HG03342 (cell line): Measurements from ENCODE around the gene RPL4.
"Not testable (repeated sequence)": the region's sequence is repeated elsewhere in the genome, so short reads cannot be mapped to it uniquely, and the experiment has no call there.

Experiments used
- ATAC-seq: cut with Tn5 transposase; IDR thresholded peaks from one replicate; pipeline ENCODE4 v1.9.1; 2021; ENCODE audit warnings: mild to moderate bottlenecking, moderate library complexity; ENCODE audit not compliant: unreplicated experiment

Gene RPL4

DNA sequence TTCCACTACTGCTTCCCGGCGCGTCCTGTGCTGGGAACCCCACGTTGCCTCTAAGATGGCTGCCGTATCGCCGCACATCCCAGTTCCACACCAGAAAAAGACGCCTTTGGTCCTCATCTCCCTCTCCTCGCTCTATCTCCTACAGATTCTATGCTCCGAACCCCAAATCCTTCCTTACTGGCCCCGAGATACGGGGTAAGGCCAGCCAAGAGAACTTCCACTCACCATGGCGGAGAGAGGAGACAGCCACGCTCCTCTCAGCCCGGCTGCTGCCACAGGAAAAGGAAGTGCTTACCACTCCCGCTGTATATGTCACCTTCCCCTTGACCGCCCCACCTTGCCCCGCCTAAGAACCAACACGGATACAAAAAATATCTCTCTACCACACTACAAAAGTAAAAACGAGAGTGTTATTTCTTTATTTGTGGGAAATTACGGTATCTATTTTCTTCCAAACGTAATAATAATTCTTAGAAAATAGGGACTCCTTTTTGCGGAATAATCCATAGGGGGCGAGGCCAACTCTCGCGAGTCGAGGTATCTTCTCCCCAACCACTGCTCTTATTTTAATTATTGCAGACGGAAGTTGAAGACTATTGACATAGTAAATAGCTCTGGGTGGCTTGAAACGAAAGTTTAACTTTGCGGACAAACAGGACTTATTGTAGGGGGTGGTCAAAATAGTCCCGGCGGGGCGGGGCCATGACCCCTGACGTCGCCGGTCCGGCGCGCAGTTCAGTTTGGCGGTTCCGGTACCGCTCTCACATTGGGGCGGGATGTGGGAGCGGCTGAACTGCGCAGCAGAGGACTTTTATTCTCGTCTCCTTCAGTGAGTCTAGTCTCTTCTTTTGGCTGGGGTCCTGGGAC is at the start of gene RPL4, which contains the start of gene ZWILCH:
TSS of gene RPL4 (minus strand) at position 293 of the 867 bp plus-strand sequence. CDS start at position 228, 65 bp downstream.
TSS of gene ZWILCH (plus strand) at position 764 of the 867 bp plus-strand sequence. CDS start at position 777, 13 bp downstream.
- ATAC-seq = peak; percentile 78

DNA sequence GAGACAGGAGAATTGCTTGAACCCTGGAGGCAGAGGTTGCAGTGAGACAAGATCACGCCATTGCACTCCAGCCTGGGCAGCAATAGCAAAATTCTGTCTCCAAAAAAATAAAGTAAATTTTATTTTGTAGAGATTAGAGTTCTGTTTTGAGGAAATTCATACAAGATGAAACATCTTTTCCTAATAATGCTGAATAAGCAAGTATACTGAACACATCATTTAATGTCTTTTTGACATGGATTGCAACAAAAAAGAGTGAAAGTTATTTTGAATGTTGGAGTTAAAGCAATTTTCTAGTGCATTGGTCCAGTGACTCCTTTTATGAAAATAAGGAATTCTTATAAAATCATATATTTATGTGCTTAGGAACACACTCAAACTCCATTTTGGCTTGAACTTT is 40.6 kb upstream of the RPL4 start:
- ATAC-seq = no peak

DNA sequence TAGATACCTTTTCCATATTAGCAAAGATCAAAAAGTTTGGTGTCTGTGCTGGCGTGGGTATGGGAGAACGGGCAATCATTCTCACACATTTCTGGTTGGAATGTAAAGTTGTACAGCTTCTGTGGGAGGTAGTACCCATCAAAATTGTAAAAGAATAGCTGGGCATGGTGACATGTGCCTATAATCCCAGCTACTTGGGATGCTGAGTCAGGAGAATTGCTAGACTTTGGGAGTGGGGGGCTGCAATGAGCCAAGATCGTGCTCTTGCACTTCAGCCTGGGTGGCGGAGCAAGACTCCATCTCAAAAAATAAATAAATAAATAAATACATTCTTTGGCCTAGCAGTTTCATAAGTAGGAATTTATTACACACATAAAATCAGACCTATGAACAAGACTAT is 38.2 kb upstream of the RPL4 start:
- no peak for ATAC-seq

DNA sequence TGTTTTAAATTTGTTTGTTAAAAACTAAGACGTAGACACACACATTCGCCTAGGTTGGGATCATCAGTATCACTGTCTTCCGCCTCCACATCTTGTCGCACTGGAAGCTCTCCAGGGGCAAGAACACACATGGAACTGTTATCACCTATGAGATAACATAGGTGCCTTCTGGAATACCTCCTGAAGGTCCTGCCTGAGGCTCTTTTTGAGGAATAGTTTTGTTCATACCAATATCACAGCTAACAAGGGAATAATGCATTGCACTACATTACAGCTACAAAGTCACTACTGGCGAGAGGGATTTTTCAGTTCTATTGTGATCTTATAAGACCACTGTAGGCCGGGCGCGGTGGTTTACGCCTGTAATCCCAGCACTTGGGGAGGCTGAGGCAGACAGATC is 30.4 kb upstream of the RPL4 start:
- no peak for ATAC-seq

DNA sequence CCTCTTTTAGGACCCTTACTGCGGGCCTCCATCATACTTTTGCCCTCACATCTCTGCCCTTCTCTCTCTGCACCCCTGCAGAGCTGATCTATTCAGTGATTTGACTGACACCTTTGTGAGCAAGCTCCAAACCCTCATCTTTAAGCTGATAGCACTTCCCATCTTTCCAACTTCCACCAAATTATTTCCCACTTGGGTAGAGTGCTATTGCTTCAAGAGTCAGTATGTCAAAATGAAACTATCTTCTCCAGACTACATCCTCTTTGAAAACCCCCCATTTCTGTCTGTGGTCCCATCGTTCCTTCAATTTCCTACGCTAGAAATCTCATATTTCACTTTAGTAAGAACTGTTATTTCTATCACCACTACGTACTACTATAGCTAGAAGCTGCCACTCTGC is 20.2 kb upstream of the RPL4 start:
- no peak for ATAC-seq

DNA sequence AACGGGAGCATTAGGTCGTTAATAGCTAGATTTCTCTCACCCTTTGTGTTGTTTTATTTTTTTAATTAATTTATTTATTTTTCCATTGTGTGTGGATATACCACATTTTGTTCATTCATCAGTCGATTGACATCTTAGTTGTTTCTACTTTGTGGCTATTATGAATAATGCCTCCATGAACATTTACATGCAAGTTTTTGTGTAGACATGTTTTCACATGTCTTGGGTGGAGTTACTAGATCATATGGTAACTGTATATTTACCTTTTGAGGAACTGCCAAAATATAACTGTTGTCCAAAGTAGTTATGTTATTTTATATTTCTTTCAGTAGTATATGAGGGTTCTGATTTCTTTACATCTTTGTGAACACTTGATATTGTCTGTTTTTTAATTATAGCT is 19.3 kb upstream of the RPL4 start:
- no peak for ATAC-seq

DNA sequence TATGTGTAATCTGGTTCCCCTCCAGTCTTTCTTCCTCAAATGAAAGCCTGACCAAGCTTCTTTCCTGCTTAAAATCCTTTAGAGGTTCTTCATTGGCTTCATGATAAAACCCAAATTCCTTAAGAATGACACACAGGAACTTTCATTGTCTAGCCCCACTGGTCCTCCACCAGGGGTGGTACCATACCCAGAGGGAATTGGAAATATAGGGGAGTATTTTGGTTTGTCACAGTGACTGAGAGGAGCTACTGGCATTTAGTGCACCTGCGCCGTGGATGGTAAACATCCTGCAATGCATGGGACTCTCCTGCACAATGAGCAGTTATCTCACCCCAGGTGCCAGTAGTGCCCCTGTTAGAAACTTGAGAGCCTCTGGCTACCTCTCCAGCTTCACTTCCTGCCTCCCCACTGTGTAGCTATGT is 11.3 kb upstream of the RPL4 start:
- ATAC-seq = no peak

DNA sequence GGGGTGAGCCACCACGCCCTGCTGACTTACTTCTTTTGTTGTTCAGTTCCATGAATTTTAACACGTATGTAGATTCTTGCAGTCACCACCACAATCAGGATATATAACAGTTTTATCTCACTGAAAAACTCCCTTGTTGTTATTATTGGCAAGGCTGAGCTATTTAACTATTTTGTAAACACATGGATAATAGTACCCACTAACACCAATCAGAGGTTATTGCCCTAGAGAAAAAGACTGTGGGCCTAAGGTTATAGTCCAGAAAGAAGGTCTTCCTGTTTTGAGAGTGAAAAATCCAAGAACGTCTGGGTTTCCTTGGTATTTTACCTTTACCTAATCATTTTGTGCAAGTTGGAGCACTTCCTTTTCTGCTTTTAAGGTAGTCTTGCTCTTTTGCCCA is 9.9 kb upstream of the RPL4 start:
- ATAC-seq = no peak

DNA sequence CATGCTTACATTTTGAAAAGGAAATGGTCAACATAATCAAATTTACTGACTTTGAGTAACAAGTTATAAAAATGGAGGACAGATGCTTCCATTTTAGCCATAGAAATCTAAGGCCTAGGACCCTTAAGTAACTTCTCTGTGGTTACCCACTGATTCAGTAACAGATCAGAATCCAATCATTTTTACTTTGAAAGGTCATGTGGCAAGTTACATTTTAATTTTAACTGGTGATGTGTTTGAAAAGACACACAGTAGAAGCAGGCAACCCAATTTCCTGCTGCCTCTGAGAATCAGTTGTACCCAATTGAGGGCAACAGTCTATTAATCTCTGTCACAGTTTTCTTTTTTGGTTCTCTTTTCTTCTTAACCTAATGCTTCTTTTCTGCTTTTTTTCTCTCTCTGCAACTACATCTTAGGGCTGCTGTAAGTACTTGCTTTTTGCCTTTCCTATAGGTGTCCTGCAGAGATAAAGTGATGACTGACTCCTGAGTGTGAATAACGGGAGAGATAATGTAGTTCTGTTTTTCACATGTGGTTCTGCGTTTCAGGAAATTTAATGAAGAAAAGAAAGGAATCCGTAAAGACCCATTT is 3.7 kb upstream of the RPL4 start:
- ATAC-seq = no peak

DNA sequence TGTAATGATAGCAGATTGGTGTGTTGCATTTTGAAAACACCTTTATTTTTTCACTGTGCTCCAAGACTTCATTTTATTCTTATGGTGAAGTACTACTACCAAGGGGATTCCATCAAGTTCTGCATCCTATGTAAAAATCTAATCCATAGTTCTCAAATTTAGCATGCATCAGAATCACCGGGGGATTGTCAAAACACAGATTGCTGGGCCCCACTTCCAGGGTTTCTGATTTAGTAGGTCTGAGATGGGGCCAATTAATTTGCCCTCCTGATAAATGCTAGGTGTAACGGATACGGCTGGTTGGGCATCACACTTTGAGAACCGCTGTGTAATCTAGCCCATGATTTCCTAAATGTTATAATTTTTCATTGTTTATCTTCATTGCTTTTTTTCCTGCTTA is 1.2 kb upstream of the RPL4 start:
- ATAC-seq = no peak

DNA sequence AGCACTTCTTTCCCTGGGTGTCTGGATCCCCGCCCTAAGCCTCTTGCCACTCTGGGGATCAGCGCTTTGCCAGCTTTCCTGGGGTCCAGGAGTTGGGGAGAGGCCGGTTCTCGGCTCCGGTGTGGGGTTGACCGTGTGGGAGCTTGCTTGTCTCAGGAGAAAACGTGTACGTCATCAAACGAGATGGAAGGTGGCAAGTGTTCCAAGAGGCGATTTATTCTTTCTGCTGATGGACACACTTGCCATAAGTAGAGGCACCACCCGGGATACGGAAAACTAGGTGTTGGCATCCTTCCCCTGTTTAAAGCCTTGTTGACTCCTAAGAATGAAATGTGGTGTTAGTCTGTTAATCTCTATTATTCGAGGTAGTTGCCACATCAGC is 766 bp upstream of the RPL4 start:
- ATAC-seq = no peak

DNA sequence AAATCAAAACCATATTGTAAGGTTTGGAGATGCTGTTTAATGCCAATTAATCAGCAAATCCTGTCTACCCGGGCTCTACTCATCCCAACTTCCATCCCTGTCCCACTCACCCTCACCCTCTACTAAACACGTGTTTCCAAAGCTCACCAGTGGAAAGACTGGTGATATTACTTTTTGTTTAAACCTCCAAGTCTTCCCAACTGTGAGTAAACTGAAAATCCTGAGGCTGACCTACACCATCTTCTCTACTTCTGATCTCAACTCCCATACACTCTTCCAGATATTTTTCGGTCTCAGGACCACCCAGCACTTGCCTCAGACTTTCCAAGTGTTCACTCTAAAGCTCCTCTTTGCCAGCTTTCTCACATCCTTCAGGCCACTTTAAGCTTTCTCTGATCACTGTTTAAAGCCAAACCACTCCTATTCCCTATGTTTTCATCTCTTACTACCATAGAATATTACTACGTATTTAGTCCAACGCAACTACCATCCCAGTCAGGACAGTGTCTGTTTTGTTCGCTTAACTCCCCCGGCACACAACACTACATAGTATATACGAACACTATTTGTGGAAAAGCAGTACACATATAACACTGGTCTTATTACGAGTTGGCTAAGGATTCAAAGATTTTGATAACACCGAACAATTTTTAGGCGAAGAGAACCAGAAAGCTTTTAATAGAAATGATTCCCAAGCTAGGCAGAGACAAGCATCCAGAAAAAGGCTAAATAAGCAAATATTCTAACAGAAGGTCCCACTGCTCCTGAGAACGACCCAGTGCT is 684 bp downstream of the RPL4 start:
- no peak for ATAC-seq

DNA sequence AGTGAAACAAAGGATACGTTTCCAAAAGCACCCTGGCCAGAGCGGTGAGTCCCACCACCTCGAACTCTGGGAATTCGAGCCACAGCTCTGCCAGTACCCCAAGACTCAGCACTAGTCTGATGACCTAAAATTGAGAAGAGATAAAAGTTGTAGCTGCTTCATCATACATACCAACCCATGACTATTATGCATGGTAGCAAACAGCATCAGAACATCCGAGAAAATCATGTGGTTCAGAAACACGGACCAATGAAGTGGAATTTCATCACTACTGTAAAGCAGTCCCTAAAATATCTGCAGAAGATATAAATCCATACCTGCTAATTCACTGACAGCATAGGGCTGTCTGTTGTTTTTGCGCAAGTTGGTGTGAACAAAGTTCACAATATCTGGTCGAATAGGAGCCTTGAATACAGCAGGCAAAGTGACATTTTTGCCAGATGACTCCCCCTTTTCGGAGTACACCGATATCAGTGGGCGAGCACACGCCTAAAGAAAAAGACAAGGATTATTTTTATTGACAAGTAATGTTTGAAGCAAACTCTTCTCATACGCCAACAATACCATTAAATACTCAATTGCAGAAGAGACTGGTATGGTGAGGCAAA is 1.5 kb downstream of the RPL4 start:
- ATAC-seq = not testable (repeated sequence)

DNA sequence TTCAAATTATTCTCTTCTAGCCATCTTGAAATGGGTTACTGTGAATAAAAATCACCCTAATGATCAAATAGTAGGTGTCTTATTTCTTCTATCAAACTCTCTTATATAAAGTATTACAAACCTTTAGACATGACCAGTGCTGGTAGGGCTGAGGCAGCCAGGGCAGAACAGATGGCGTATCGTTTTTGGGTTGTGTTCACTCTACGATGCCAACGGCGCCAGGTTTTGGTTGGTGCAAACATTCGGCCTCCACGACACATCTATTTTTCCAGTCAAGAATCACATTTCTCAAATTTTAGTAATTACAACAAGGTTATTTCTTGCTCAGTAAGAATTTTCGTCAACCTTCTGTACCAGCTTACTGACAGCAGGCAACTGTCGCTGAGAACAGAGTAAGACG is 2.2 kb downstream of the RPL4 start:
- ATAC-seq = no peak

DNA sequence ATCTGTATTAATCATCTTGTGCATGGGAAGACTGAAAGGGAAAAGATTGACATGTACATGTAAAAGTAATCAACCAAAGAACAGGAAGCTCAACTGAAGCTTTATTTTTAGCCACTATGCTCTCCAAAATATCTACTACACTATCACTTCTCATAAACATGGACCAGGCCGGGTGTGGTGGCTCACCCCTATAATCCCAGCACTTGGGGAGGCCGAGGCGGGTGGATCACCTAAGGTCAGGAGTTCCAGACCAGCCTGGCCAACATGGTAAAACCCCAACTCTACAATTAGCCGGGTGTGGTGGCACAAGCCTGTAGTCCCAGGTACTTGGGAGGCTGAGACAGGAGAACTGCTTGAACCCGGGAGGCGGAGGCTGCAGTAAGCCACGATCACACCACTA is 4.3 kb downstream of the RPL4 start:
- ATAC-seq = not testable (repeated sequence)

DNA sequence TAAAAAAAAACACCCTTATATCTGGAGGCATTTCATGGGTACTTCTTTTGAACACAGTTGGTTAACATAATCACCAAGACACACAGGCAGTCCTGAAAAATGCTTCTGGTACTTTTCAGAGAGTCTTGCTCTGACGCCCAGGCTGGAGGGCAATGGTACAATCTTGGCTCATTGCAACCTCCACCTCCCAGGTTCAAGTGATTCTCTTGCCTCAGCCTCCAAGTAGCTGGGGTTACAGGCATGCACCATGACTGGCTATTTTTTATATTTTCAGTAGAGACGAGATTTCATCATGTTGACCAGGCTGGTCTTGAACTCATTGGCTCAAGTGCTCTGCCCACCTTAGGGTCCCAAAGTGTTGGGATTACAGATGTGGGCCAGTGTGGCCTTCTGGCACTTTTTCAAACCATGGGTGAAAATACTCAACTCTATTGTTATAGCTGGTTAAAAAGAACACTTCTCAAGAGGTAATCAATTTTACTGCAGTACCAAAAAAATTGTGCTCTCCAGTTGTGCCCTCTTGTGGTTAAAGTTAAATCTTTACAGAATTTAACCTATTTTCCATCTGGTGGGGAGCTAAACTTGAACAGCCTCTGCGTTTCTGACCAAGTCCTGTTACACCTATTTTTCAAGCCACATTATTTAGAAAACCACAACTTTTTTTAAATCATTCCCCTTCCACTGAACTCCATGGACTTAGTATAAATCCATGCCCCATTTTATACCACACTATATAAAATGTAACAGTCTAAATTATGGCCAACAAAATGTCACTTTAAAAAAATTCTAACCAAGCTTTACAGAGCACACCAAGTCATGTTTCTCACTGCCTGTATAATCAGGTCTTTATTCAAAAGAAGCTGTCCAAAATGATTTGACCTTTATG is 5.9 kb downstream of the RPL4 start:
- ATAC-seq = no peak

DNA sequence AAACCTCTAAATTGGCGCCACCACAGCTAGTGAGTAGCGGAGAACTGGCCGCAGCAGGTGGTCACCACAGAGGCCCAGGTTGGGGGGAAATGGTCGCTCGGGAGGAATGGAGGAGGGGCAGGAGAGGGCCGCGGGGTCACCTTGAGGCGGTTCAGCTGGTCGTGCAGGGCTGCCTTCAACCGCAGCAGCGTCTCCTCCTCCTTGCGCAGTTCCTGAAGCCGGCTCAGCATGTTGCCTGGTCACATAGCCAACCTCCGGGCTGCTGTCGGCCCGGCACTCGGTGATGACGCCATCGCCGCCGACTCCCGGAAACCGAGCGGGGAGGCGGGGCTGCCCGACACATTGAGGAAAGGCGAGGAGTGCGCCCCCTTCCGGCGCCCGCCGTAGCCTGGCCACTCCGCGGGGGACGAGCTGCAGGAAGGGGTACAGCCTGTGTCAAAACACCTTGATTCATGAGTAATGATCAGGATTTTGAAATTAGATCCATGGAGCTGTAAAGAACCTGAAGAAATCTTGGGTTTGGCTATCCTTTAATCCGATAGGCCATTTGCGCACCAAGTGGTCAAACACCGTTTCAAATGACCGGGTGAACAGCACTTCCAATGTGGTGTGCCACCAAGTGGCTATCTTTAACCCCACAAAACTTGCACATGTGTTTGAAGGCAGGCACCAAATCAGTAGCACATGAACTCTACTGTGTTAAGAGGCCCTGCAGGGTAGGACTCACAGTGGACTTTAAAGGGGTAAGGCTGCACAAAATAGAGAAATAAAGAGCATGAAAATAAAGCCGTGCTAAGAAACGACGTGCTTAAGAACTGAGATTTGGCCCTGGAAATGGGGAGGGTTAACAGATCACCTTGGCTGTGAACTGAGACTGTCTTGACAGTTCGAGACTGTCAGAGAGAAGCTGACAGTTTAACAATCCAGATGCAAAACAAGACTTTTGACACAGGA is 6.9 kb downstream of the RPL4 start, which contains the start of gene SNAPC5:
TSS of gene SNAPC5 (minus strand) at position 261 of the 954 bp plus-strand sequence. CDS start at position 230, 31 bp downstream.
- ATAC-seq = peak; percentile 82

DNA sequence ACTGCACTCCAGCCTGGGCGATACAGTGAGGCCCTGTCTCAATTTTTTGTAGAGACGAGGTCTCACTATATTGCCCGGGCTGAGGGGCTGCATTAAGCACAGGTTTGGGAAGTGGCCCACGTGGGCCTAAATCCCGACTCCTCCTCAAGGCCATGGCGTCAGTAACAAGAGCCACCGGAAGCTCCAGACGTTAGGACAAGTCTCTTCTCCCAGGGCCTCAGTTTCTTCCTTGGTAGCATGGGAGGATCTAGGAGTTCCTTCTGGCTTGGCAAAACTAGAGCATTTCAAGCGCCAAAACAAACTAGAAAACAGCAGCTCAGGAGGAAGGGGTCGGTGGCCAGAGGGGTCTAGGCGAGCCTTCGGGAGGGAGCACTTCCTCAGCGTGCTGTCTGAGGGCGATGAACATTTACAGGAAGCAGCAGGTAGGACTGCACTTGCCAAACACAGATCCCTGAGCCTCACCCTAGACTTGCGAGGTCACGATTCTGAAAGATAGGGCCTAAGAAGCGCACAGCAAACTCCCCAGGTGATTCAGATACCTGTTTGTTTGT is 7.6 kb downstream of the RPL4 start:
- peak; percentile 17 for ATAC-seq

DNA sequence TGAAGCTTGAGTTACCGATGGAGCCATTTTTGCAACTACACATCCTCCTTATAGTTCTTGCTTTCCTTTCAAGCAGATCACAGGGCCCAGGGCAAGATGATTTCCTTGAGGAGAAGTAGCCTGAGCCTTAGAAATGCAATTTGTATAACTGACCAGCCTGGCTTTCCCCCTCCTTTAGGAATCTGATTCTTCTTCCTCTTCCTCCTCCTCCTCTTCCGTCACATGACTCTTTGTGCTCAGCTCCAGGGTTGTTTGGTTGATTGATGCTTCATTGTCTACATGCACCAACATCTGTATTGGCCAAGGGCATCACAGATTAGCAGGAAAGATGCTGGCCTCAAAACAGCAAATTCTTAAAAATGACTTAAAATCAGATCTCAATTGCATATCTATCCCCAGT is 10.4 kb downstream of the RPL4 start:
- no peak for ATAC-seq
